SK-N-SH (cell line): ENCODE measurements around the gene GPATCH2L. TPM values are rescaled to one million over a fixed set of nuclear protein-coding genes. Genes with fewer than 3 reads are reported as not detected.

Experiments used
- CTCF ChIA-PET: fragments of 300-600, 350-600 bp; formaldehyde crosslinking; extraction: SDS; loops from one replicate; lab custom pipeline; 2021; lab: Yijun Ruan, JAX
- POLR2A ChIA-PET: fragments of 350-600 bp; sonication (Branson Sonifier 250); formaldehyde crosslinking; extraction: SDS; loops from one replicate; lab custom pipeline; 2020; ENCODE audit warnings: antibody characterized with exemption, inconsistent platforms; lab: Yijun Ruan, JAX
- DNase-seq: peaks from one replicate; pipeline ENCODE4 v3.0.0; 2012
- H2AFZ ChIP-seq: fragments of 200-600 bp; sonication (generic); 2 replicates; pipeline ENCODE4 v1.8.1; 2016; ENCODE audit warnings: antibody characterized with exemption, mild to moderate bottlenecking, low read depth
- H3F3A ChIP-seq: fragments of 200-600 bp; sonication (generic); replicated peaks from 2 replicates; pipeline ENCODE3; 2016; ENCODE audit warnings: antibody characterized with exemption, mild to moderate bottlenecking; ENCODE audit not compliant: insufficient read depth
- H3K27ac ChIP-seq, 2 experiments: fragments of 200-500 bp in 1 of 2; fragments of 200-600 bp in 1 of 2; sonication (Bioruptor generic) in 1 of 2; sonication (generic), shearing (Covaris generic) in 1 of 2; 2 replicates each; pipeline versions ENCODE4 v1.5.1 to v1.6.1; 2014 to 2016; ENCODE audit warnings: low read depth in 2 of 2, inconsistent platforms in 1 of 2, low read length in 1 of 2, mild to moderate bottlenecking in 1 of 2, mixed read lengths in 1 of 2
- H3K27me3 ChIP-seq: fragments of 200-600 bp; sonication (generic), shearing (Covaris generic); 2 replicates; pipeline ENCODE4 v1.6.1; 2016; ENCODE audit warnings: mixed run types; ENCODE audit not compliant: insufficient read depth
- H3K36me3 ChIP-seq, 2 experiments: fragments of 200-500 bp in 1 of 2; fragments of 200-600 bp in 1 of 2; sonication (Bioruptor generic) in 1 of 2; sonication (generic) in 1 of 2; replicated peaks in 1 of 2; 2 replicates each; pipeline versions ENCODE3 to v1.5.1; 2014 to 2016; ENCODE audit warnings: low read length in 1 of 2, mild to moderate bottlenecking in 1 of 2; ENCODE audit not compliant: insufficient read depth in 2 of 2, control insufficient read depth in 1 of 2
- H3K4me1 ChIP-seq, 2 experiments: fragments of 200-500 bp in 1 of 2; fragments of 200-600 bp in 1 of 2; sonication (Bioruptor generic) in 1 of 2; sonication (generic), shearing (Covaris generic) in 1 of 2; 2 replicates each; pipeline versions ENCODE4 v1.5.1 to v1.6.1; 2014 to 2016; ENCODE audit warnings: low read depth in 1 of 2, low read length in 1 of 2, mixed run types in 1 of 2; ENCODE audit not compliant: insufficient read depth in 2 of 2, control insufficient read depth in 1 of 2
- H3K4me2 ChIP-seq: fragments of 200-600 bp; sonication (generic), shearing (Covaris generic); 2 replicates; pipeline ENCODE4 v1.6.1; 2017; ENCODE audit warnings: mixed run types
- H3K4me3 ChIP-seq, 2 experiments: fragments of 200-500 bp in 1 of 2; fragments of 200-600 bp in 1 of 2; sonication (Bioruptor generic) in 1 of 2; sonication (generic), shearing (Covaris generic) in 1 of 2; 2 replicates each; pipeline versions ENCODE4 v1.5.1 to v1.8.1; 2014 to 2016; ENCODE audit warnings: low read depth in 2 of 2, inconsistent platforms in 1 of 2, low read length in 1 of 2, mild to moderate bottlenecking in 1 of 2, mixed read lengths in 1 of 2, moderate library complexity in 1 of 2
- H3K79me2 ChIP-seq: fragments of 200-600 bp; sonication (generic); 2 replicates; pipeline ENCODE4 v1.8.1; 2017; ENCODE audit warnings: mild to moderate bottlenecking; ENCODE audit not compliant: insufficient read depth
- H3K9ac ChIP-seq: fragments of 200-600 bp; sonication (generic); 2 replicates; pipeline ENCODE4 v1.6.1; 2017; ENCODE audit warnings: mixed run types
- H3K9me2 ChIP-seq: fragments of 200-600 bp; sonication (generic); 2 replicates; pipeline ENCODE4 v1.6.1; 2017; ENCODE audit warnings: mixed run types
- H3K9me3 ChIP-seq: fragments of 200-600 bp; sonication (generic); 2 replicates; pipeline ENCODE4 v1.6.1; 2017; ENCODE audit warnings: mixed run types, mild to moderate bottlenecking, moderate library complexity
- H4K20me1 ChIP-seq: fragments of 200-600 bp; sonication (generic); 2 replicates; pipeline ENCODE4 v1.6.1; 2017; ENCODE audit warnings: mild to moderate bottlenecking, mixed run types; ENCODE audit not compliant: insufficient read depth
- ELF1 ChIP-seq: IDR thresholded peaks from 2 replicates; pipeline ENCODE4 v1.4.0; 2012
- FOXM1 ChIP-seq: IDR thresholded peaks from 2 replicates; pipeline ENCODE4 v1.4.0; 2012; ENCODE audit warnings: low read depth, mild to moderate bottlenecking
- JUND ChIP-seq: IDR thresholded peaks from 2 replicates; pipeline ENCODE4 v1.4.0; 2012
- NRF1 ChIP-seq: IDR thresholded peaks from 2 replicates; pipeline ENCODE4 v1.6.1; 2012; ENCODE audit warnings: low read depth, mild to moderate bottlenecking, low read length
- RCOR1 ChIP-seq: fragments of 150-350 bp; IDR thresholded peaks from 2 replicates; pipeline ENCODE4 v1.6.1; 2017; ENCODE audit warnings: antibody characterized with exemption, low read length
- REST ChIP-seq: IDR thresholded peaks from 2 replicates; pipeline ENCODE4 v1.6.1; 2012; ENCODE audit warnings: mild to moderate bottlenecking, low read depth, low read length, moderate library complexity
- RFX5 ChIP-seq: IDR thresholded peaks from 2 replicates; pipeline ENCODE4 v1.6.1; 2012; ENCODE audit warnings: mild to moderate bottlenecking, improper control_type of control experiment, low read length
- SIN3A ChIP-seq: IDR thresholded peaks from 2 replicates; pipeline ENCODE4 v1.6.1; 2012; ENCODE audit warnings: low read depth, mild to moderate bottlenecking, low read length, moderate library complexity, borderline replicate concordance
- SMC3 ChIP-seq: IDR thresholded peaks from 2 replicates; pipeline ENCODE4 v1.6.1; 2012; ENCODE audit warnings: low read depth, low read length, improper control_type of control experiment
- TEAD4 ChIP-seq: IDR thresholded peaks from 2 replicates; pipeline ENCODE4 v1.4.0; 2012; ENCODE audit warnings: mild to moderate bottlenecking, borderline replicate concordance; ENCODE audit not compliant: insufficient read depth
- WGBS: methylation state at CpG from one replicate; pipeline ENCODE4 v1.1.6; 2017; ENCODE audit warnings: low lambda C conversion rate; 5-methylcytosine and 5-hydroxymethylcytosine counted together
- polyA plus RNA-seq, 3 experiments: library from polyadenylated mRNA; depleted of rRNA; stranded (reverse); fragments of >200 nt; gene quantifications; 2 replicates each; pipeline ENCODE4 v1.2.3, GENCODE V29; 2012

GPATCH2L gene
- polyA plus RNA-seq, 1 of the 3 experiments (the other 2 are of a cell fraction), result 17.7 TPM

- Histone ChIP-seq H2AFZ (no peak overlapping the region), H3K4me1 (no peaks in the 10 kb centered on the region), H3K9me2 (no peaks in the 10 kb centered on the region), H3K9ac (no peak overlapping the region), H4K20me1 (no peaks in the 10 kb centered on the region), H3K79me2 (no peaks in the 10 kb centered on the region), H3K4me2 (no peak overlapping the region), H3K27ac (no peak overlapping the region), H3K27me3 (peaks cover 8% of the 10 kb centered on the region; the same call in 1 of the 2 replicates), H3F3A (no peaks in the 10 kb centered on the region), H3K36me3 (no peaks in the 10 kb centered on the region), H3K9me3 (no peaks in the 10 kb centered on the region), H3K4me3 (no peak overlapping the region)
- CTCF ChIA-PET, result no interaction called here
- WGBS, result 46% methylated on average over 11 of the region's 14 CpGs
- no peak for TF ChIP-seq RCOR1
- no peak for DNase-seq
- POLR2A ChIA-PET, result no interaction called here
These were observed 42.4 kb upstream of the GPATCH2L start for GRCh38 chr14:76109087-76109880.

GRCh38 chr14:76112889-76113624 lies 38.7 kb upstream of the GPATCH2L start:
- Histone ChIP-seq H3K4me1 (peaks cover 0 to 8% of the 10 kb centered on the region in 2 experiments; a peak in 2 of 4 replicates), H3K27ac (no peak overlapping the region), H3K27me3 (peaks cover 8% of the 10 kb centered on the region; the same call in 1 of the 2 replicates)
- POLR2A ChIA-PET, result interaction anchor here (1.2 kb wide), 1 partner anchor 17 kb away, joined by 3 read pairs; no protein-coding TSS in a partner anchor
- TF ChIP-seq FOXM1 (no peak), TEAD4 (no peak), RFX5 (no peak), NRF1 (no peak), SMC3 (no peak), REST (no peak), JUND (no peak), ELF1 (no peak), SIN3A (no peak)
- TF ChIP-seq, all 33 proteins: peak for 0
- CTCF ChIA-PET, result interaction anchor here (1.0 to 2.8 kb wide), 2 partner anchors 17 to 62 kb away, joined by 3 to 9 read pairs; no protein-coding TSS in a partner anchor
- WGBS, result 22% methylated on average over 12 of the region's 22 CpGs
- Histone ChIP-seq H3F3A (no peaks in the 10 kb centered on the region), H3K9ac (no peak overlapping the region), H3K36me3 (no peaks in the 10 kb centered on the region), H3K9me2 (no peaks in the 10 kb centered on the region), H3K9me3 (no peaks in the 10 kb centered on the region), H4K20me1 (no peaks in the 10 kb centered on the region), H3K79me2 (no peaks in the 10 kb centered on the region), H3K4me3 (no peak overlapping the region), H2AFZ (no peak overlapping the region), H3K4me2 (no peak overlapping the region)
- no peak for DNase-seq
